RWPE2 (cell line): Measurements from ENCODE around the gene RAB3B.
"Not testable (repeated sequence)": the region's sequence is repeated elsewhere in the genome, so short reads cannot be mapped to it uniquely, and the experiment has no call there.

Experiments used
- ATAC-seq: fragments of 200-7000 bp; cut with Tn5 transposase; 3 replicates; pipeline ENCODE4 v1.9.1; 2021; ENCODE audit warnings: low read depth
- DNase-seq: peaks from one replicate; pipeline ENCODE4 v3.0.0-alpha.2; 2020; ENCODE audit warnings: low spot score
- H3K27ac ChIP-seq: fragments of 450-650 bp; 2 replicates; pipeline ENCODE4 v1.5.1; 2017; ENCODE audit warnings: mild to moderate bottlenecking; ENCODE audit not compliant: poor library complexity, severe bottlenecking
- H3K27me3 ChIP-seq: fragments of 250-450 bp; sonication (Bioruptor Pico); 2 replicates; pipeline ENCODE4 v1.5.1; 2021; ENCODE audit warnings: mild to moderate bottlenecking, moderate library complexity; ENCODE audit not compliant: insufficient read depth, poor library complexity, severe bottlenecking
- H3K36me3 ChIP-seq: fragments of 250-450 bp; sonication (Bioruptor Pico); 2 replicates; pipeline ENCODE4 v1.5.1; 2020; ENCODE audit warnings: low read depth, mild to moderate bottlenecking, moderate library complexity
- H3K4me1 ChIP-seq: fragments of 250-450 bp; sonication (Bioruptor Pico); 2 replicates; pipeline ENCODE4 v1.5.1; 2021; ENCODE audit warnings: mild to moderate bottlenecking, moderate library complexity; ENCODE audit not compliant: insufficient read depth, poor library complexity, severe bottlenecking
- H3K4me3 ChIP-seq: fragments of 250-450 bp; sonication (Bioruptor Pico); 2 replicates; pipeline ENCODE4 v1.5.1; 2021; ENCODE audit warnings: mild to moderate bottlenecking, moderate library complexity; ENCODE audit not compliant: severe bottlenecking
- H3K9me3 ChIP-seq: fragments of 250-450 bp; sonication (Bioruptor Pico); 2 replicates; pipeline ENCODE4 v1.5.1; 2021; ENCODE audit warnings: mild to moderate bottlenecking, moderate library complexity; ENCODE audit not compliant: severe bottlenecking
- TF ChIP-seq, protein P1 (sequence below): fragments of 450-650 bp; IDR thresholded peaks from one replicate; pipeline ENCODE4 v1.5.1; 2017; ENCODE audit warnings: mild to moderate bottlenecking, moderate library complexity; ENCODE audit not compliant: poor library complexity, severe bottlenecking

RAB3B gene

DNA sequence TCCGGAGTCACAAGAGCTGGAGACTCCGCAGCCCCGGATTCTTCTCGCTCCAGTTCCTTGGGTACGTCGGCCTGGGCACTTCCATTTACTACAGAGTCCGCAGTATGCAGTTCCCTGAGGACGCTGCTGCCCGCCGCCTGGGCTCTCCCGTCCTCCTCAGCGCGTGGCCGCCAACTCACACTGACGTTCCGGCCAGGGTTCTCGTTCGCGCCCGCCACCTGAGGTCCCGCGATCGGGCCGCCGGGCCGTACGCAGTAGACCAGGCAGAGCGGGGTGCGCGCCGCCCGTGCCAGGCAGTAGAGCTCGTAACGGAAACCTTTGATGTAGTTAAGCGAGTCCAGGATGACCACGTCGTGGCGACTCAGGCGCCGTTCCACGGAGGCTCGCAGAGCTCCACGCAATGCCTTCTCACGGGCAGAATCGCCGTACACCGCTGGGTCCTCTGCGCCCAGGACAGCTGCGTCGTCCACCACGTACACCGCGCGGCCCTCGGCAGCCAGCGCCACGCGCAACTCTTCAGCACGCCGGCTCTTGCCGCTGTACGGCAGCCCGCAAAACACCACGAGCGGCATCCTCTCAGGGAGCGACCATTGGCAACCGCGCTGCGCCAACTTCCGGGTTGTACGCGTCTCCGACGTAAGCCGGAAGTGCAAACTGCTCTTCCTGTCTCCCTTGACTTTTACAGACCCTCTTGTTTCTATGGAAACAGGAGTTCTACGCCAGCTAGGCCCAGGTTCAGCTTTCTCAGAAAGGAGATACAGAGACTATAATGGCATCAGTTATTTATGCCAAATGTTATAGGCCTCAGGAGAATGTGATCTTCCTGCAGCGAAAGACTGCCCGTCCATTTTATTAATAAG is 42.9 kb upstream of the RAB3B start, which contains the start of gene KTI12:
Gene KTI12, minus strand, starts transcription at position 621 of the 860 bp plus-strand sequence. Its CDS starts 49 bp downstream, at position 572.
- TF ChIP-seq, protein P1, sequence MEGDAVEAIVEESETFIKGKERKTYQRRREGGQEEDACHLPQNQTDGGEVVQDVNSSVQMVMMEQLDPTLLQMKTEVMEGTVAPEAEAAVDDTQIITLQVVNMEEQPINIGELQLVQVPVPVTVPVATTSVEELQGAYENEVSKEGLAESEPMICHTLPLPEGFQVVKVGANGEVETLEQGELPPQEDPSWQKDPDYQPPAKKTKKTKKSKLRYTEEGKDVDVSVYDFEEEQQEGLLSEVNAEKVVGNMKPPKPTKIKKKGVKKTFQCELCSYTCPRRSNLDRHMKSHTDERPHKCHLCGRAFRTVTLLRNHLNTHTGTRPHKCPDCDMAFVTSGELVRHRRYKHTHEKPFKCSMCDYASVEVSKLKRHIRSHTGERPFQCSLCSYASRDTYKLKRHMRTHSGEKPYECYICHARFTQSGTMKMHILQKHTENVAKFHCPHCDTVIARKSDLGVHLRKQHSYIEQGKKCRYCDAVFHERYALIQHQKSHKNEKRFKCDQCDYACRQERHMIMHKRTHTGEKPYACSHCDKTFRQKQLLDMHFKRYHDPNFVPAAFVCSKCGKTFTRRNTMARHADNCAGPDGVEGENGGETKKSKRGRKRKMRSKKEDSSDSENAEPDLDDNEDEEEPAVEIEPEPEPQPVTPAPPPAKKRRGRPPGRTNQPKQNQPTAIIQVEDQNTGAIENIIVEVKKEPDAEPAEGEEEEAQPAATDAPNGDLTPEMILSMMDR, result no peak
- Histone ChIP-seq H3K27ac (peak within 1 kb of the TSS; percentile 53), H3K27me3 (no peaks in the 10 kb centered on the region), H3K36me3 (peaks cover 44% of the 10 kb centered on the region), H3K4me3 (peak within 1 kb of the TSS; percentile 92), H3K9me3 (no peaks in the 10 kb centered on the region), H3K4me1 (peaks cover 16% of the 10 kb centered on the region)
- ATAC-seq (peak; percentile 85), DNase-seq (peak; percentile 85)

DNA sequence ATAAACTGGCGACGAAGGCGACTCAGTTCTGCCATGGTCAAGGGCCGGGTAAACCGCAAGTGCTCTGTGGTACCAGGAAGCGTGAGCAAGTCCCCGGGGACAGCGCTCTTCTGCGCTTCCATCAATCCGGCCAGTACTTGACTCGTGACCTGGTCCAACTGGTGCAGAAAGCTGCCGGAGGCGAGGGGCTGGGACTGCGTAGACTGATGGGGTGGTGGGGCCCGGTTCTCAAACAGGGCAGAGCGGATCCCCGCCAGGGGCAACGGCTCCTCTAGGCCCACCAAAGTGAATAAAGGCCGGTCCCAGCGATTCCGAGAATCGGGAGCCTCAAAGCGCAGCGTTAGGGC is 42.3 kb upstream of the RAB3B start:
- TF ChIP-seq, protein P1, result no peak
- Histone ChIP-seq H3K9me3 (no peaks in the 10 kb centered on the region), H3K4me3 (peak overlapping the region; percentile 92), H3K36me3 (peaks cover 49% of the 10 kb centered on the region), H3K27me3 (no peaks in the 10 kb centered on the region), H3K4me1 (peaks cover 16% of the 10 kb centered on the region), H3K27ac (peak overlapping the region; percentile 53)
- peak; percentile 57 for ATAC-seq
- peak; percentile 57 for DNase-seq

GRCh38 chr1:52032124-52032784 is 41.8 kb upstream of the RAB3B start:
- peaks cover 54% of the 10 kb centered on the region for H3K36me3 ChIP-seq
- peak; percentile 33 for ATAC-seq
- H3K27ac ChIP-seq, result peak overlapping the region; percentile 53
- no peak for DNase-seq
- no peaks in the 10 kb centered on the region for H3K27me3 ChIP-seq
- no peaks in the 10 kb centered on the region for H3K9me3 ChIP-seq
- peaks cover 16% of the 10 kb centered on the region for H3K4me1 ChIP-seq
- TF ChIP-seq, protein P1, result no peak
- H3K4me3 ChIP-seq, result peak overlapping the region; percentile 92

DNA sequence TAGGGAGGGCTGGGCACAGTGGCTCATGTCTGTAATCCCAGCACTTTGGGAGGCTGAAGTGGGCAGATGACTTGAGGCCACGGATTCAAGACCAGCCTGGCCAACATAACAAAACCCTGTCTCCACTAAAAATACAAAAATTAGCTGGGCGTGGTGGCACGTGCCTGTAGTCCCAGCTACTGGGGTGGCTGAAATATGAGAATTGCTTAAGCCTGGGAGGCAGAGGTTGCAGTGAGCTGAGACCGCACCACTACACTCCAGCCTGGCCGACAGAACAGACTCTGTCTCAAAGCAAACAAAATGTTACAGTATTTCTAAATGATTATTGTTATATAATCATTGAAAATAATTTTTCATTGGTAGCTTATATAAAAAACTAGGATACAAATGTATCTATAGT is 38.3 kb upstream of the RAB3B start:
- DNase-seq, H3K9me3 ChIP-seq, ATAC-seq, H3K4me3 ChIP-seq, H3K27ac ChIP-seq, H3K27me3 ChIP-seq: not testable (repeated sequence)
- peaks cover 13% of the 10 kb centered on the region for H3K4me1 ChIP-seq
- peaks cover 69% of the 10 kb centered on the region for H3K36me3 ChIP-seq

DNA sequence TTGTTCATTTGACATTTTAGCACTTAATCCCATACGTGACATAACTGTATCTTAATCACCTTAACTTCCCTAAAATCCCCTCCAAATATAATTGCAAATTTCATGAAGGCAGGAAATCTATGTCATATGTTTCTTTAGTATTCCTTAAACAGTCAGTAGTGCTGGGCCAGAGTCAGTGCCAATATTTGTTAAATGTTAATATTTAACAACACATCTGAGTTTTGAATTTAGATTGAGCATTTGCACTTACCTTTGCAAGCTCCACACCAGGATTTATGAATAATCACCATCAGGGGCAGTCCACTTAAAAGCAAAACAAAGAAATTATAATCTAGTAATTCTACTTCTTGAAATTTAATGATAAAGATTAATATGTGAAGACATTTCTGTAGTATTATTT is 37.8 kb upstream of the RAB3B start:
- no peak for DNase-seq
- no peaks in the 10 kb centered on the region for H3K27me3 ChIP-seq
- TF ChIP-seq, protein P1, result no peak
- H3K36me3 ChIP-seq, result peaks cover 74% of the 10 kb centered on the region
- ATAC-seq, result no peak
- H3K9me3 ChIP-seq, result peaks cover 1% of the 10 kb centered on the region
- peaks cover 11% of the 10 kb centered on the region for H3K4me1 ChIP-seq
- no peak overlapping the region for H3K4me3 ChIP-seq
- H3K27ac ChIP-seq, result no peak overlapping the region
